Esophagus mucosa (tissue), 1 donor: ENCODE measurements around the gene PTPN20. TPM values are rescaled to one million over a fixed set of nuclear protein-coding genes. Genes with fewer than 3 reads are reported as not detected.
"Not testable (repeated sequence)": the region's sequence is repeated elsewhere in the genome, so short reads cannot be mapped to it uniquely, and the experiment has no call there.

Source experiments
- ATAC-seq: fragments of 200-7000 bp; cut with Tn5 transposase; one replicate; pipeline ENCODE4 v1.9.1; 2020
- total RNA-seq: library from RNA; stranded (reverse); gene quantifications from one replicate; pipeline ENCODE4 v1.2.4, GENCODE V29; 2023
- donor health status: DM: yes; HTN: yes; CAD: no.

The PTPN20 gene
- total RNA-seq, 1 donor from 2014 or later: 1.8 TPM

GRCh38 chr10:46952540-46952939 is 41.3 kb downstream of the PTPN20 start:
- ATAC-seq: peak; percentile 61

- ATAC-seq: peak; percentile 65
These were observed 49.5 kb downstream of the PTPN20 start for GRCh38 chr10:46960742-46961141.

- ATAC-seq: not testable (repeated sequence)
These were observed 52.1 kb downstream of the PTPN20 start for GRCh38 chr10:46963356-46963755.

GRCh38 chr10:46967013-46967412 is 55.8 kb downstream of the PTPN20 start:
- ATAC-seq: not testable (repeated sequence)

GRCh38 chr10:46980223-46980622 is 69.0 kb downstream of the PTPN20 start:
- not testable (repeated sequence) for ATAC-seq

- ATAC-seq: peak; percentile 98
These were observed 76.2 kb downstream of the PTPN20 start for GRCh38 chr10:46987233-46987924.

- peak; percentile 46 for ATAC-seq
These were observed 81.8 kb downstream of the PTPN20 start for GRCh38 chr10:46992803-46993561.

DNA sequence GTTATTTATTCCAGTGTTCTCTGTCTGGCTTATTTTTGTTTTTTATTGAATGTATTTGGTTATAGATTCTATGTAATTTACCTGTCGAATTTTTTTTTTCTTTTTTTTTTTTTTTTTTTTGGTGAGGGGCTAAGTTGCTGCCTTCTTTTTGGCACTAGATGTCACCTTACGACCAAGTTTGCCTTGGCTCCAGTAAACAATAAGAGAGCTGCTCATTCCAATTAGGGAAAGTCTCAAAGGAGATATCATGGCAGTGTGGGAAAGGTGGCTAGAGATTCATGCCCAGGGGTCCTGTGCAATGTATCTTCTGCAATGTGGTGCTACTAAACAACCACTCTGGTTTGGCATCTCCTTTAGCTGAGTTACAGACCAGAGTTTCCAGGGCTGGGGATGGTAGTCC is 84.0 kb downstream of the PTPN20 start:
- ATAC-seq: no peak

GRCh38 chr10:46998192-46998591 is 87.0 kb downstream of the PTPN20 start:
- ATAC-seq: no peak

DNA sequence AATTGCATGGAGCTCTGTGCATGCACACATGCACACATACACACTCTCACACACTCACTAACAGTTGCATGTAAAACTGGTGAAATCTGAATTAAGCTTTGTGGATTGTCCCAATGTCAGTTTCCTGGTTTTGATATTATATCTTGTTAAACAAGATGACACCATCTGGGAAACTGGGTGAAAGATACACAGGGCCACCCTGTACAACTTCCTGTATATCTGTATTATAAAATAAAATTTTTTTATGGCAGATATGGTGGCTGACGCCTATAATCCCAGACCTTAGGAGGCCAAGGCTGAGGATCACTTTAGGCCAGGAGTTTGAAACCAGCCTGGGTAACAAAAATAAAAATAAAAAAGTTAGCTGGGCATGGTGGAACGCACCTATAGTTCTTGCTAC is 87.4 kb downstream of the PTPN20 start:
- no peak for ATAC-seq

GRCh38 chr10:46999217-46999616 is 88.0 kb downstream of the PTPN20 start:
- no peak for ATAC-seq

DNA sequence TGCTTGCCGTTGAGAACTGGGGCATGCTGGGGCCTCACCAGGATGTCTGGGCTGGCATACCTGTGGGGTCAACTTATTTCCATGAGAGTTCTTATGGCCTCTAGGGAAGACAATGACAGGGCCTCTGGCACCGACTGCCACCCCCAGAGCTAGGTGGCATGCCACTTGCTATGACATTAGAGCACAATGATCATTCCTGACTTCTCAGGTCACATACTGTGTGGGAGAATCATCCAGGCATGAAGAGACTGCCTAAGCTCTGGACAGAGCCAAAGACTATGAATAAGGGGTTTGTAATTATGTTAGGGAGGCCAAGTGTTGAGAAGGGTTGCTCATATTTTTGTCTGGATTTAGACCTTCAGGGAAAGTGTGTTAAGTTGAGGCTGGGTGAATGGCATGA is 97.5 kb downstream of the PTPN20 start:
- no peak for ATAC-seq

GRCh38 chr10:47009215-47009838 is 98.1 kb downstream of the PTPN20 start:
- no peak for ATAC-seq

GRCh38 chr10:47010036-47010435 is 98.8 kb downstream of the PTPN20 start:
- no peak for ATAC-seq

DNA sequence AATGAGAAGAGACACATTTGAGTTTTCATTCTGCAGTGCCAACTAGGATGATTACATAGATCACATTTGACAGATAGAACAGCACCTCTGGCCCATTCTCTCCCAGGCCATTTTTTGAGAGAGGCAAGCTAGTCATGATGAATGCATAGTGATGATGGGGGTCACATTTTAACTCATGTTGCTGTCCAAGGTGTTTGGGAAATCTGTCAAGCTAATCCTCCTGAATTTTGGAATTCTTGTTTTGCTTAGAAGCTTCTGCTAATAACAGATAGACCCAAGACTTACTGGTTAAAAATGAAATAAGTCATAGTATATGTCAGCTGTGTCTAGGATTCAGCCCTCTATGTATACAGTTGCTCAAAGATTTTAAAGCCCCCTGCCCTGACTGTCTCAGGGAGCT is 101.0 kb downstream of the PTPN20 start:
- no peak for ATAC-seq

DNA sequence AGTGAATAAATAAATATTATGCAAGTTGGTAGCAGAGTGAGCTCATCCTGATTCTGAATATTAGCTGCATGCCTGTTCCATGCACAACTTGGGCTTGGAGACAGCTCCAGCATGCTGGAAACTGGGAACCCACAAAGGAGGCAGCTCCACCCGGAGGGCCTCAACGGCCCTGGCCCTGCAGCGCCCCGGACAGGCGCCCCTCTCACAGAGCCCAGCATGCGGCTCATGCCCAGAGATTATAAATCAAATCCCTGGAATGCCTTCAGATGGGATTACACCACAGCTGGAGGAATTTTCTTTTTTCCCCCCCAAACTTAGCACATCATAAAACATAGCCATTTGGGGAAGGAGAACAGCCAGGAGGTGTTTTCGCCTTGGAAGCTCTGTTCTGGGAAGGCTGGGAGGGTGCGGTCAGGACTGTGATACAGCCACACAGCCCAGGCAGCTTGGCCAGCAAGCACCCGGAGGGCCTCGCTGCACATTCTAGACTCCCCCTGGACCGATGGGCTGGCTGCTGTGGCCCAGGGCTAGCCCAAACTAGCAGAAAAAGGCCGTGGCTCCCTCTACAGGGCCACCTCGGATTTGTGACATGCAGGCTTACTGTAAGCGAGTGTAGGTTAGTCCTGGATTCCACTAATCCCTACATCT is 102.4 kb downstream of the PTPN20 start:
- no peak for ATAC-seq

GRCh38 chr10:47015404-47015803 is 104.2 kb downstream of the PTPN20 start:
- no peak for ATAC-seq

DNA sequence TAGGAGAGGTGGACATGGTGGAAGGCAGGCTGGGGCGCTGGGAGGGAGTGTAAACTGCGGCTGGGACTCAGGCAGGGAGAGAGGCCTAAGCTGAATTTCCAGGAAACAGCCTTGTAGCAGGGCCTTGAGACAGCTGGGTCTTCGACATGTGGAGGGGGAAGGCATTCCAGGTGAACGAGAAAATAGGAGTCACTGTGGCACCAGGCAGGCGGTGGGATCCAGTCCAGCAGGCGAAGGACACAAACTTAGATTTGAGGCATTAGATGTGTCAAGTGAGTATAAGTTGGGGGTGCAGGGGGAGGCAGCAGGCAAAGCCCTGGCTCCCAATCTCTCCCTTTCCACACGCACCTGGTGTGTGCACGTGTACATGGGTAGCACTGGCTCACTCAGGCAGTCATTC is 105.3 kb downstream of the PTPN20 start:
- no peak for ATAC-seq

DNA sequence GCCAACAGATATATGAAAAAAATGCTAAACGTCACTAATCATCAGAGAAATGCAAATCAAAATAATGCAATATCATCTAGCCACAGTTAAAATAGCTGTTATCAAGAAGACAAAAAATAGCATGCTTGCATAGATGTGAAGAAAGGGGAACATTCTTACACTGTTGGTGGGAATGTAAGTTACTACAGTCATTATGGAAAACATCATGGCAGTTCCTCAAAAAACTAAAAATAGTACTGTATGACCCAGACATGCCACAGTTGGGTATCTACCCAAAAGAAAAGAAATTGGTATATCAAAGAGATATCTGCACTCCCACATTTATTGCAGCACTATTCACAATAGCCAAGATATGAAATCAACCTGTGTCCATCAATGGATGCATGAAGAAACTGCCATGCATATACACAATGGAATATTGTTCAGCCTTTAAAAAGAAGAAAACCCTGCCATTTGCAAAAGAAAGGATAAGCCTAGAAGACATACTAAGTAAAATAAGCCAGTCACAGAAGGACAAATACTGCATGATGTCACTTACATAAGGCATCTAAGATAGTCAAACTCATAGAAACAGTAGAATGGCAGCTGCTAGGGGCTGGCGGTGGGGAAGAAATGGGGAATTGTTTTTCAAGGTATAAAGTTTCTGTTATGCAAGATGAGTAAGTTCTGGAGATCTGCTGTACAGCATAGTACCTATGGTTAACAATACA is 107.0 kb downstream of the PTPN20 start:
- ATAC-seq: no peak

DNA sequence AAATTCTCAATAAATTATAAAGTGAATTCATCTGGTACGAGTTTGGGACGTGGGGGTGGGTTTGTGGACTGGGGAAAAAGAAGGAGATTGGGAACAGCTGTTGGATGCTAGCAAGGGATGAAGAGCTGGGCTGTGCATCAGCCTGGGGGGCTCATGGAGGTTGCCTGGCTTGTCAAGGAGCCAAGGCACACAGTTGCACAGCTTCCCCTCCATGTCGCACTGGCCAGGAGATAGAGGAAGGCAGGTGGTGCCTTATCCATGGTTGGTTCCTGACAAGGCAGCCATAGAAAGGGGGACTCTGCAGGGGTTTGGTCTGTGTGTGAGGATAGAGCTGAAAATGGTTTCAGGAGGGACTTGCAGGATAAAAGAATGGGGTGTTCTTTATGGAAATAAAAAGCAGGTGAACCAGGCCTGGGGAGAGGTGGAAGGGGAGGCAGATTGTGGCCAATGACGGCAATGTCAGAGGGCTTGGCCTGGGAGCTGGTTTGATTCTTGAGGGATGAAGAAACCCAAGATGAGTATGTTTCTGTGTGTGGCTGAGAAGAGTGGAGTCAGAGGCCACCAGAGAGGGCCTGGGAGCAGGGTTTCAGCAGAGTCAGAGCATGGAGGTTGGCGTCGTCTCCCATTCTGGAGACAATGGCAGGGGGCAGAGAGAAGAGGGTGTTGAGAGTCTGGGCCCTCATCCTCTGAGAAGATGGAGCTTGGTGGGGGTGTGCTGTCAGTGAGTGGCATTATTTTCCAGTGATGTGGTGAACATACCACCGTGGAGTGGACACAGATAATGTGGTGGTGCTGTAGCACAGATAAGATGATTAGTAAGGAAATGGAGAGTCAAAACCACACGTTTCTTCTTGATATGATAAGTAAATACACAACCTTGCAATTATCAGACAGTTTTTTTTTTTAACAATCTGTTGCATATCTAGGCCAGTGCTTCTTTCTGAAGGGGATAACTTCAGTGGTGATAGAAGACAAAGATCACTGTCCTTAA is 108.2 kb downstream of the PTPN20 start:
- ATAC-seq: no peak

DNA sequence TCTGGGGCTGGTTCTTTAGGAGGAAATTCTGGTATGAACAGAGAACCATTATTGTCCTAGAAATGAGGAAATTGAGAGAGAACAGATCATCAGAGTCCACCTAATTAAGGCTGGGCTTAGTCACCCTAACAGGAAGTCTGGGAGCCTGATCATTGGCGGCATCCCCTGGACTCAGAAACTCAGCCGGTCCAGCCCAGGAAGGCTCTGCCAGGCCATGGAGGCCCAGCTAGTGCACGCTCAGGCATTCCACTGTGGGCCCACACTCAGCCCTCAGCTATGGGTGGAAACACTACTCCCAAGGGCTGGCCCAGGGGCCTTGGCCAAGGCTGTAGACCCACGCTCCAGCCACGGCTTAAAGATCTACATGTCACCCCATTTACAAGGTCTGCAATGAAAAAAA is 109.2 kb downstream of the PTPN20 start:
- no peak for ATAC-seq
